ENCODE results near the gene ACER1.

ACER1 gene

DNA sequence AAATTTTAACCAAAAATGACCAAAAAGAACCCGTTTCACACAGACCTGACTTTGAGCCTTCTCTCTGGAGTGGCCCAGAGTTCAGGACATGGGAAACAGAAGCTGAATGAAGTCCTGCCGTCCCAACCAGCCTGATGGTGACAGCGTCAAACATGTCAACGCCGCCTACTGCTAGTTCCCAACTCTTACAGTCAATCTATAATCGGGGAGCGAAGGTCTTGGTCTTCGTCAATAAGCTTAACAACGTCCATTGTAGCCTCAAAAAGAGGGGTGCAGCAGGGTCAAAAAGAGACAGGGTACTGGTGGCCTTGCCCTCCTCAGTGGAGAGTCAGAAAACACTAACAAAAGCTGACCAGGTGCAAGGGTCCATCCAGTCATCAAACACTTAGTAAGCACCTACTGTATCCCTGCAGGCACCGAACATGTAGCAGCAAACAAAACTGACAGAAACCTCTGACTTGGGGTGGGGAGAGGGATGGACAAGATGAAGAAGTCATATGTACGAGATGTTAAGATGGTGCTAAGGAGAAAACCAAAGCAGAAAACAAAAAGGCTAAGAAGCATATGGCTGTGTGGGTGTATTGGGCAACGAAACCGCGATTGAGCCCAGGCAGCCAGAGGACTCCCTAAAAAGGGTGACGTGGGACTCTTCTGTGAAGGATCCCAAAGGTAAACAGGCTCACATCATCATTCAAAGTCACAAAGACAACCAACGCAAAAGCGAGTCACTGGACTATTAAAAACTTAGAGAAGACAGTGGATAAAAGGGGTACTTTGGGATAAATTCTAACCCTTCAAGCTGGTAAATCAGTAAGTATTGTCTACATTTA is 65.6 kb downstream of the ACER1 start:
- no peak for DNase-seq (ENCODE audit: low read depth in 2 of 2)

- DNase-seq (ENCODE audit: low read depth in 2 of 2) = no peak
Observed at GRCh38 chr19:6264803-6265202, 68.6 kb downstream of the ACER1 start.

DNA sequence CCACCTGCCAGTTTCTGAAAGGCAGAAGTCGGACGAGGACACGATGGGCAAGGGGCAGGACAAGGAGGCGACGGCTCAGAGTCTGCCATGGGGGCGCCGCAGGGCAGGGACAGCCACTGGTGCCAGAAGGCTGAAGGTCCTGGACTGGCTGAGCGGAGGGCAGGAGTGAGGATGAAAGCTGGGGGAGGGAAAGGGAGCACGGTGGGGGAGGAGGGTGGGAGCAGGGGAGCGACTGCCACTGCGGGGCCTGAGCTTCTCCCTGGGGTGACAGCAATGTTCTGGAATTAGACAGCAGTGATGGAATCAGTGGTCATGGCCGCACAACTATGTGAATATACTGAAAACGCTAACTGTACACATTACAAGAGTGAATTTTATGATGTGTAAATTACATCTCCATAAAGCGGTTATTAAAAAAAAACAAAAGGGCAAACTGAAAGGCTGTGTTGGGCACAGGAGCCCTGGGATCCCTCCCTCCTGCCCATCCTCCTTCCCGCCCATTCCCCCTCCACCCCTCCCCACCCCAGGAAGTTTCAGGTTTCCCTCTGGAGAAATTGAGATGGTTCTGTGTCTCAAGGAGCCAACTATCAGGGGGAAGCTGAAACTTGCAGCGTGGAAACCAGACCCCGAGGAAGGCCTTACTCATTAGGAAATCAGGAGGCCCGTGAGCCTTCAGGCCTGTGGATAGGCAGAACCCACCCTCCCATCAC is 69.5 kb downstream of the ACER1 start:
- DNase-seq (ENCODE audit: low read depth in 2 of 2) = no peak

GRCh38 chr19:6263306-6263705 is 70.1 kb downstream of the ACER1 start:
- DNase-seq (ENCODE audit: low read depth in 2 of 2) = no peak

DNA sequence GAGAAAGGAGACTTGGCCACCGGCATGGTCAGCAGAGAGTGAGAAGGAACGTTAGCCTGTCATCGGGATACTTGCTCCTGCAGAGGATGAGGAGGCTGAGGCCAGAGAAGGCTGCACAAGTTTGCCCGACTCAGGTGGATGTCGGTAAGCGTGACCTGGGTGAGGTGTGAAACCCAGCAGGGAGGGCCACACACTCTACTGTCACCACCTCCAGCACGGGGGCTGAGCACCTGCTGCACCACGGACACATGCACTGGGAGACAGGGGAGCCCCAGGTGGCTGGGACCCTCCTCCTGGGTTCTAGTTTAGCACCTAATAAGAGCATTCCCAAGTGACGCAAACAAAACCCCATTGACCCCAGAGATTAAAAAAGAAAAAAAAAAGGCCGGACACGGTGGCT is 70.9 kb downstream of the ACER1 start:
- no peak for DNase-seq (ENCODE audit: low read depth in 2 of 2)

- no peak for DNase-seq (ENCODE audit: low read depth in 2 of 2)
Observed at GRCh38 chr19:6261883-6262282, 71.5 kb downstream of the ACER1 start.

GRCh38 chr19:6260912-6261650 is 72.3 kb downstream of the ACER1 start:
- DNase-seq (ENCODE audit: low read depth in 2 of 2) = no peak

- no peak for DNase-seq (ENCODE audit: low read depth in 2 of 2)
Observed at GRCh38 chr19:6260376-6260775, 73.0 kb downstream of the ACER1 start.

DNA sequence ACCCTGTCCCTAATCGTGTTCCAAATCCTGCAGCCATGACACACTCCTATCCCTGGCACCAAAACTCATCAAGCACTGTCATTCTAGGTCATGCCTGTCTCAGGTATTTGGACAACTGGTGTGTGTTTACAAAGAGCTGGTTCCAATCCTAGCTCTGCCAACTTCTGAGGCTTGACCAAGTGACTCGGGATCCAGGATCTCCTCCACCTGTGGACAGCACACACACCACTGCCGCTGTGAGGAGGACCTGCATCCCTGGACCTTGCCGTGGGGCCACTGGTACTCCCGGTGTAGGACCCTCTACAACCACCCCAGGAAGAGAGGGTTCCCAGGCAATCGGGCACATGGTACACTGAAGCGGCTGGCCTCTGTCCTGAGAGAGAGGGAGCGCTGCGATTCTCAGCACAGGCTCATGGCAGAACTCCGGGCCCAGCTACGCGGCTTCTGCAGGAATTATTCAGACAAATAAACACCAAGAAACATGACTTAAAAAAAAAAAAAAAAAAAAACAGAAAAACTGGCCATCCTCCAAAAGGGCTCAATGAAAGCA is 74.0 kb downstream of the ACER1 start:
- DNase-seq (ENCODE audit: low read depth in 2 of 2) = no peak

DNA sequence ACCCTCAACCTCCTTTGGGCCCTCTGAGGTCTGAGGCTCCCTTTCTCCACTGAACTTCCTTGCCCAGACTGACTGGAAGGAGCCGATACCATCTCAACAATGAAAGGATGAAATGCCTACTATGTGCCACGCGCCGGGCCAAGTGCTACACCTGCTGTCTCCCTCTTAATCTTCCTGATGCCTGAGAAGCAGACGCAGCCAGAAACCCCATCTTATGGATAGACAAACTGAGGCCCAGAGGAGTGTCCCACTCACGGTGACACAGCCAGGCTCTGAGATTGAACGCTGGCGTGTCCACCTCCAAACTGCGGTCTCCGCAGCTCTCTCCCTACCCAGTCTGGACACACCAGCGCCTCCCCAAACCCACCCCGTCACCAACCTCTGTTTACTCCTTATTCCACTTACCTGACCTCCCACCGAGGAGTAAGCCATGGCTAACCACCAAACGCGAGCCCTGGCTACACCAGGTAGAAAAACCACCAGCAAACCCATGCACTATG is 74.5 kb downstream of the ACER1 start:
- DNase-seq (ENCODE audit: low read depth in 2 of 2) = no peak

Data from activated CD8-positive, alpha-beta memory T cell treated with anti-CD3 and anti-CD28 coated beads for 4 hours (primary cell).